Liver (tissue), 9 donors: Measurements from ENCODE around the gene DCAF16. TPM values are rescaled to one million over a fixed set of nuclear protein-coding genes. Genes with fewer than 3 reads are reported as not detected.

Experiments
- DNase-seq: peaks from one replicate; pipeline ENCODE4 v3.0.0-alpha.2; 2017; ENCODE audit warnings: low spot score
- H3K27ac ChIP-seq, 2 donors: one replicate each; pipeline ENCODE4 v1.7.0; 2013; ENCODE audit warnings: inconsistent platforms in 2 of 2, low read length in 2 of 2, control low read depth in 1 of 2, low read depth in 1 of 2, mild to moderate bottlenecking in 1 of 2
- H3K27me3 ChIP-seq, 4 donors: one replicate each; pipeline versions ENCODE4 v1.6.1 to v1.7.0; 2013; ENCODE audit warnings: low read length in 3 of 4, inconsistent platforms in 1 of 4, mild to moderate bottlenecking in 1 of 4, moderate library complexity in 1 of 4; ENCODE audit not compliant: control insufficient read depth in 4 of 4, insufficient read depth in 4 of 4
- H3K36me3 ChIP-seq, 4 donors: one replicate each; pipeline versions ENCODE4 v1.6.1 to v1.7.0; 2013; ENCODE audit warnings: low read length in 3 of 4, mild to moderate bottlenecking in 3 of 4, low read depth in 1 of 4, moderate library complexity in 1 of 4; ENCODE audit not compliant: control insufficient read depth in 4 of 4, insufficient read depth in 3 of 4
- H3K4me1 ChIP-seq, 4 donors: one replicate each; pipeline versions ENCODE4 v1.6.1 to v1.7.0; 2013; ENCODE audit warnings: low read length in 3 of 4, mild to moderate bottlenecking in 3 of 4, moderate library complexity in 1 of 4; ENCODE audit not compliant: control insufficient read depth in 4 of 4, insufficient read depth in 4 of 4
- H3K4me3 ChIP-seq, 3 donors: one replicate each; pipeline versions ENCODE4 v1.6.1 to v1.7.0; 2013; ENCODE audit warnings: low read length in 3 of 3, control low read depth in 1 of 3, low read depth in 1 of 3, mild to moderate bottlenecking in 1 of 3
- H3K9ac ChIP-seq, 2 donors: one replicate each; pipeline ENCODE4 v1.7.0; 2013; ENCODE audit warnings: low read length in 2 of 2, mild to moderate bottlenecking in 2 of 2, moderate library complexity in 2 of 2, control low read depth in 1 of 2, low read depth in 1 of 2
- H3K9me3 ChIP-seq, 4 donors: one replicate each; pipeline versions ENCODE4 v1.6.1 to v1.7.0; 2013; ENCODE audit warnings: low read length in 3 of 4; ENCODE audit not compliant: control insufficient read depth in 4 of 4
- ATF3 ChIP-seq: IDR thresholded peaks from 2 replicates; pipeline ENCODE4 v1.6.1; 2016; ENCODE audit warnings: antibody characterized with exemption
- CTCF ChIP-seq: fragments of 150-350 bp; IDR thresholded peaks from 2 replicates; pipeline ENCODE4 v1.5.1; 2017; ENCODE audit warnings: improper control_type of control experiment, low read depth, low read length; ENCODE audit not compliant: missing input control
- EGR1 ChIP-seq, 2 donors: IDR thresholded peaks; 2 replicates each; pipeline ENCODE4 v1.6.1; 2016 to 2018; ENCODE audit warnings: antibody characterized with exemption in 2 of 2, low read depth in 2 of 2
- FOXA2 ChIP-seq: IDR thresholded peaks from 2 replicates; pipeline ENCODE4 v1.6.1; 2016; ENCODE audit warnings: antibody characterized with exemption
- GABPA ChIP-seq, 2 donors: IDR thresholded peaks in 1 of 2; conservative IDR thresholded peaks in 1 of 2; 2 replicates each; pipeline ENCODE4 v1.6.1; 2016; ENCODE audit warnings: antibody characterized with exemption in 2 of 2, mild to moderate bottlenecking in 1 of 2, moderate library complexity in 1 of 2
- HNF4A ChIP-seq, 2 donors: conservative IDR thresholded peaks; 2 replicates each; pipeline ENCODE4 v1.6.1; 2016; ENCODE audit warnings: antibody characterized with exemption in 2 of 2, mild to moderate bottlenecking in 2 of 2
- HNF4G ChIP-seq: IDR thresholded peaks from 2 replicates; pipeline ENCODE4 v1.6.1; 2016; ENCODE audit warnings: antibody characterized with exemption
- MAX ChIP-seq: IDR thresholded peaks from 2 replicates; pipeline ENCODE4 v1.6.1; 2016; ENCODE audit warnings: antibody characterized with exemption
- NR2F2 ChIP-seq: IDR thresholded peaks from 2 replicates; pipeline ENCODE4 v1.6.1; 2016; ENCODE audit warnings: antibody characterized with exemption
- RAD21 ChIP-seq, 2 donors: IDR thresholded peaks; 2 replicates each; pipeline ENCODE4 v1.6.1; 2016; ENCODE audit warnings: antibody characterized with exemption in 2 of 2, mild to moderate bottlenecking in 2 of 2
- REST ChIP-seq: IDR thresholded peaks from 2 replicates; pipeline ENCODE4 v1.6.1; 2016; ENCODE audit warnings: antibody characterized with exemption, mild to moderate bottlenecking
- RXRA ChIP-seq, 2 donors: IDR thresholded peaks; 2 replicates each; pipeline ENCODE4 v1.6.1; 2017 to 2018; ENCODE audit warnings: antibody characterized with exemption in 2 of 2, mild to moderate bottlenecking in 1 of 2
- SP1 ChIP-seq: IDR thresholded peaks from 2 replicates; pipeline ENCODE4 v1.6.1; 2018; ENCODE audit warnings: antibody characterized with exemption, mild to moderate bottlenecking
- YY1 ChIP-seq: IDR thresholded peaks from 2 replicates; pipeline ENCODE4 v1.6.1; 2016; ENCODE audit warnings: antibody characterized with exemption, mild to moderate bottlenecking
- ZBTB33 ChIP-seq: IDR thresholded peaks from 2 replicates; pipeline ENCODE4 v1.6.1; 2016; ENCODE audit warnings: antibody characterized with exemption
- WGBS: extraction: QIAGEN DNeasy Blood & Tissue Kit; methylation state at CpG from one replicate; pipeline ENCODE4 v1.1.7; 2013; 5-methylcytosine and 5-hydroxymethylcytosine counted together
- polyA plus RNA-seq, 2 donors: library from polyadenylated mRNA; stranded (reverse) in 1 of 2; unstranded in 1 of 2; fragments of 200-250 nt in 1 of 2; fragments of >200 nt in 1 of 2; fragmentation: Nextera tagmentation in 1 of 2; extraction: Ambion mirVana in 1 of 2; gene quantifications; one replicate each; pipeline versions ENCODE4 v1.2.1 to v1.2.3, GENCODE V29; 2013 to 2015
- total RNA-seq, 2 donors: library from RNA; depleted of rRNA; stranded (reverse); fragments of >200 nt; gene quantifications; one replicate each; pipeline ENCODE4 v1.2.3, GENCODE V29; 2014
- donor health status: healthy.
- donor health status: healthy.
- donor health status: healthy.
- donor health status: healthy.
- donor health status: healthy.

Gene DCAF16
- total and polyA plus RNA-seq, 4 donors: 1.6 to 13.4 (median 5.0) TPM

- Histone ChIP-seq H3K9ac (no peak overlapping the region), H3K27me3 (no peaks in the 10 kb centered on the region), H3K4me3 (no peak overlapping the region), H3K4me1 (no peaks in the 10 kb centered on the region), H3K27ac (no peak overlapping the region), H3K36me3 (peaks cover 0 to 2% (median 0%) of the 10 kb centered on the region in 4 donors), H3K9me3 (peaks cover 0 to 6% (median 2%) of the 10 kb centered on the region in 4 donors)
- TF ChIP-seq CTCF (no peak), RAD21 (IDR thresholded peaks at IDR 0.05) (peak in 1 of 2 donors; percentile 3), RXRA (IDR thresholded peaks at IDR 0.05) (peak in 1 of 2 donors; percentile 7), SP1 (peak; percentile 62), EGR1 (IDR thresholded peaks at IDR 0.05; ENCODE audit: low read depth in 2 of 2) (peak in 1 of 2 donors; percentile 40), GABPA (IDR thresholded peaks at IDR 0.05 in 1 of 2, conservative IDR thresholded peaks at IDR 0.05 in 1 of 2) (no peak), ZBTB33 (peak; percentile 16), NR2F2 (no peak), HNF4A (conservative IDR thresholded peaks at IDR 0.05) (peak; percentile 31 to 65), HNF4G (peak; percentile 29), ATF3 (peak; percentile 17), FOXA2 (no peak), YY1 (peak; percentile 18), MAX (peak; percentile 15)
- 71% methylated on average over 5 of the region's 5 CpGs for WGBS
- no peak for DNase-seq
Observed at GRCh38 chr4:17859793-17860406, 49.3 kb upstream of the DCAF16 start.

GRCh38 chr4:17854036-17854435, 43.5 kb upstream of the DCAF16 start:
- H3K27me3 ChIP-seq: no peaks in the 10 kb centered on the region
- TF ChIP-seq REST (no peak), MAX (no peak)
- WGBS: 92% methylated on average over 3 of the region's 3 CpGs
- no peak overlapping the region for H3K9ac ChIP-seq
- H3K27ac ChIP-seq: no peak overlapping the region
- H3K36me3 ChIP-seq: no peaks in the 10 kb centered on the region
- no peaks in the 10 kb centered on the region for H3K4me1 ChIP-seq
- no peaks in the 10 kb centered on the region for H3K9me3 ChIP-seq
- H3K4me3 ChIP-seq: no peak overlapping the region
- no peak for DNase-seq
